Central memory CD4-positive, alpha-beta T cell (primary cell): Measurements from ENCODE around the gene NPTX1.

Experiments used
- DNase-seq: peaks from one replicate; pipeline ENCODE4 v3.0.0; 2022

NPTX1 gene

GRCh38 chr17:80458016-80458415, 18.4 kb downstream of the NPTX1 start:
- DNase-seq: no peak

DNA sequence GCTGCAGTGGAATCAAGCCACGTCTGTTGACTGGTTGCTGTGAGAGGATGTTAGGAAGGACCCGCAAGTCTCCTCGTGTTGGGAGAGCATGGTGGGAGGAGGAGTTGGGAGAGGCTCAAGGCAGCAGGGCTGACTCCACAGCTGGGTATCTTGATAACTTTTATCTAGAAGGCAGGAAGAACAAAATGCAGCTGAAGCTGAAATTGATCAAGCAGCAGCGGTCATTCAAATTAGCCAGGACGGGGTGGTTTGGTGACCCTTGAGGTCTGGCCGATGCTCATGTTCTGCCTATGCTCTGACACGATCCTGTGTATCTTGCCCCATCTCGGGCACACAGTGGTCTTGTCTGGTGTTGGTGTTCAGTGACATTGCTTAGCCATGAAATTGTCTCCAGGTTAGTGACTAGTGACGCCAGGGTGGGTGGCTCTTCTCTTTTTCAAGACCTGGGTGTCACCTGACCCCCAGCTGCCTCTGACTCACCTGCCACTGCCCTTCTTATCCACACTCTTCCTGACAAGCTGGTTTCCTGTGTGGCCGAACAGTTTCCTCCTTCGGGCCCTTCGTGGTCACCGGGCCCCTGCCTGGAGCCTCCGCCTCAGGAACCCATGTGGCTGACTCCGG, 19.1 kb downstream of the NPTX1 start:
- DNase-seq: no peak

- no peak for DNase-seq
These were observed 19.8 kb downstream of the NPTX1 start for GRCh38 chr17:80456465-80457235.

DNA sequence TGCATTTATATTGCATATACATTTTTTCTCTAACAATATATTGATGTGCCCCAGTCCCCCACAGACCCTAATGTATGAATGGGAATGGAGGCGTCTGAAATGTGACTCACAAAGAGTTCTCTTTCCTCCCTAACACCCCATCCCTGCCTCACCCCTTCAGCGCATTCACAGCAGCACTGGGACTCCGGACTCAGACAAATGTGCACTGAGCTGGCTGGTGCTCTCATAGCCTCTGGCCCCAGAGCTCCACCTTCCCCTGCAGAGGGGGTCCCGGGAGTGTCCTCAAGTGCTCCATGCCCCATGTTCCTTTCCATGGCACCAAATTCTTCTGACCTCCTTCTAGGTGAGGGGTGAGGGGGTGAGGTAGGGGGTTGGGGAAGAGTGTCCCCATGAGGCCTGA, 20.6 kb downstream of the NPTX1 start:
- no peak for DNase-seq

GRCh38 chr17:80455336-80455710, 21.1 kb downstream of the NPTX1 start:
- no peak for DNase-seq

GRCh38 chr17:80454557-80455335, 21.7 kb downstream of the NPTX1 start:
- peak; percentile 93 for DNase-seq

- DNase-seq: no peak
These were observed 22.3 kb downstream of the NPTX1 start for GRCh38 chr17:80453998-80454556.

- DNase-seq: no peak
These were observed 23.0 kb downstream of the NPTX1 start for GRCh38 chr17:80453126-80453997.

GRCh38 chr17:80452173-80452915, 24.1 kb downstream of the NPTX1 start:
- no peak for DNase-seq

- DNase-seq: no peak
These were observed 25.2 kb downstream of the NPTX1 start for GRCh38 chr17:80451104-80451775.

DNA sequence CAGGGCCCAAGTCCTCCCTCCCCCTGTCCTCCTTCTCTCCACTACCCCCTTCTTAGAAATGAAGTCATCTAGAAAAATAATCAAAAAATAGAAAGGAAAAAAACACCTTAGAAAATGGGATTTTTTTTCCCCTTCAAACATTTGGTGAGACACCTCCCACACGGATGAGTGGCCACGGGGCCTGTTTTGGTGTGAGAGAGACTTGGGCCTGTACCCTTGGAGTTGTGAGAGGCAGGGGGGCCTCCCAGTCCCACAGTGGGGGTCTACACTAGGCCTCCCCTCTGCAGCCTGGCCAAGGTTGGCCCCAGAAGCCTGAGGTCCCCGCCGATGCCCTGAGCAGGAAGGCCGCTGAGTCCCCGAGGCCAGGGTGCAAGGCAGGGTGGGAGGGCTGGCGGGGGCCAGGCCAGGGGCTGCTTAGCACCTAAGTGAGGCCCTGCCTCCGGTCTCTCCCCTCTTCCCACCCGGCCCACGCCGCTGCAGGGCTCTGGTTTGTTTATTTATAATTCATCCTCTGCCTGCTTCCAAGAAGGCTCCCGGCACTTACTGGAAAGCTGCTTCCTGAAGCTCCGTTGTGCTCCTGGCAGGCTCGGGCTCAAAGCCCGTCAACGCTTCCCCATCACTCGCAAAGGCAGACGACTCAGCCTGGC, 26.4 kb downstream of the NPTX1 start:
- DNase-seq: no peak

GRCh38 chr17:80449194-80449929, 27.0 kb downstream of the NPTX1 start:
- no peak for DNase-seq

GRCh38 chr17:80447790-80448189, 28.6 kb downstream of the NPTX1 start:
- no peak for DNase-seq

DNA sequence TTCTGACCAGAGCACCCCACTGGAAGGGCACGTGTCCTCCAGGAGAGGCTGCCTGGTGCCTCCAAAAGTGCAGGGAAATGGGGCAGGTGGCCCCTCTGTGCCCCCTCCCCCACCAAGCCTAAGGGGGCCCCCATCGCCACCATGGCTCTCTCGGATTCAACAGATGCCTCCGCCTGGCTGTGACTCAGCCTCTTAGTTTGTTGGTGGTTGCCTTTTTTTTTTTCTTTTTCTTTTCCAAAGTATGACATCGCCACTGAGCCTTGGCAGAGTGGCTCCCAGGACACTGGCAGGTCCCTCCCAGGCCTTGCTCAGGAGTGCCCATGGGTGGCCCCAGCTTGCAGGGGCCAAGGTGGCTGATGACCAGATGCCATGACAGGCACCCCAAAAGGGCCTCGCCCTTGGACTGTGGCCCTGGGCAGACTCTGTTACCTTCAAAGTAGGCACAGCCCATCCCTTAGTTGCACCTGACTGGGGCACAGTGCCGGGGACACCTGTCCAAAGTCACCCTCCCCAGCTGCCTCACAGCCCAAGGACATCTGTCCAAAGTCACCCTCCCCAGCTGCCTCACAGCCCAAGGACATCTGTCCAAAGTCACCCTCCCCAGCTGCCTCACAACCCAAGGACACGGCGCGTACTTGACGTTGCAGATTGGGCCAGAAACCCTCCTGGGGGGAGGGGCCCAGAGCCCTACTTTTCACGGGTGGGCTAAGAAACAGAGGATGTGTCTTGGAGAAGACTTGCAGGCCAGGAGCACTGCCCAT, 29.6 kb downstream of the NPTX1 start:
- no peak for DNase-seq

GRCh38 chr17:80445726-80446110, 30.7 kb downstream of the NPTX1 start:
- no peak for DNase-seq

DNA sequence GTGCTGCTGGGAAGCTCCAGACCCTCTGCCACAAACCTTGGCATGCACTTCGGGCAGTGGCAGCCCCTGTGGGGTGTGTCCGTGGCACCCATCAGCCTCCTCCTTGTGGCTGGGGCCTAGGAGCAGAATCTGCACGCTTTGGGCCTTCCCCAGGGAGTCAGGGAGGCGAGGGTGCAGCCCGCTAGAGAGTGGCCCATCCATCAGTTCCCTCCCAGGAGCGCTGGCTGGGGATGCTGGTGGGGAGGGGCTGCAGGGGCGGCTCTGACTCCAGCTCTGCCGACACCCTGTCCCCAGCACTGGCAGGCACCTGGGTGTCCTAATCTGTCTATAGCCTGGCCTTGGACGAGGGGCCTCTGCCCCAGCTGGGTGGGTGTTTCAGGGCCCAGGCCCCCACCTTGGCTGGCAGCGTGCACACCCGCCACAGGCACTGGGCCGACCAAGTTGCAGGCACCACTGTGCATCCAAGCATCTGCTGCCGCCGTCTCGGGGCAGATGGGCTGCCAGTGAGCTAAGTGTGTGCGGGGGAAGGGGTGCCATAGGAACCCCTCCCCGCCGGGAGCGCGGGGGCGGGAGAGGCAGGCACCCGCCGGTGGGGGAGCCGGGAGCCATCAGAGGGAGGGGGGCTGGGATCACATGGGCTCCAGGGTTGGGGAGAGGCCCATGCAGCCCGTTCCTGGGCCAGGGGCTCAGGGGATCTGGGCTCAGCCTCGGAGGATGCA, 31.2 kb downstream of the NPTX1 start:
- no peak for DNase-seq

DNA sequence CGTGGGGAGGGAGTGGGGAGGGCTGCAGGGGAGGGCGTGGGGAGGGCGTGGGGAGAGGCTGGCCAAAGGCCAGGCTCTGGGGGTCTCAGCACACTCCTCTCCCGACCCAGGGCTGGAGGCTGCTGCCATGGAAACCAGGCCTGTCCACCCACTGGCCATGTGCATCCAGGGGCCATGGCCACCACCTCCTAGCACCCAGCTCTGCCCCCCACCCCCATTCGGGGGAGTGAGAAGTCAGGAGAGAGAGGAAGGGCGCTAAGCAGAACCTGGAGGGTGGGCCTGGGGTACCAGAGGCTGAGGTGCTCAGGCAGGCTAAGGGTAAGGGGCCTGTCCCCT, 31.8 kb downstream of the NPTX1 start:
- no peak for DNase-seq

GRCh38 chr17:80443916-80444643, 32.3 kb downstream of the NPTX1 start:
- no peak for DNase-seq
